CD14-positive monocyte (primary cell): ENCODE results near the gene RHCG. TPM values are rescaled to one million over a fixed set of nuclear protein-coding genes. Genes with fewer than 3 reads are reported as not detected.

ENCODE experiments used
- DNase-seq, 3 donors: peaks; one replicate each; pipeline ENCODE4 v3.0.0-alpha.2; 2011 to 2022
- H2AFZ ChIP-seq: 2 replicates; pipeline ENCODE4 v1.6.0; 2012; ENCODE audit warnings: mild to moderate bottlenecking, low read depth, low read length, inconsistent platforms; ENCODE audit not compliant: insufficient read depth, poor library complexity, severe bottlenecking
- H3K27ac ChIP-seq, 2 donors: 1 replicate in 1 of 2; 2 replicates in 1 of 2; pipeline ENCODE4 v1.5.1; 2012 to 2013; ENCODE audit warnings: low read length in 2 of 2, control low read depth in 1 of 2, inconsistent platforms in 1 of 2, low read depth in 1 of 2, mild to moderate bottlenecking in 1 of 2
- H3K27me3 ChIP-seq, 2 donors: one replicate each; pipeline versions ENCODE4 v1.6.0 to v1.6.1; 2011 to 2013; ENCODE audit warnings: low read length in 2 of 2; ENCODE audit not compliant: control insufficient read depth in 2 of 2, insufficient read depth in 2 of 2
- H3K36me3 ChIP-seq, 2 donors: replicated peaks in 1 of 2; 1 replicate in 1 of 2; 2 replicates in 1 of 2; pipeline versions ENCODE4 v1.5.1 to v1.6.1; 2012 to 2013; ENCODE audit warnings: low read length in 2 of 2, control low read depth in 1 of 2, inconsistent platforms in 1 of 2, mild to moderate bottlenecking in 1 of 2; ENCODE audit not compliant: insufficient read depth in 2 of 2, control insufficient read depth in 1 of 2
- H3K4me1 ChIP-seq, 2 donors: 1 replicate in 1 of 2; 2 replicates in 1 of 2; pipeline versions ENCODE4 v1.5.1 to v1.6.1; 2012 to 2013; ENCODE audit warnings: low read length in 2 of 2, control low read depth in 1 of 2, inconsistent platforms in 1 of 2, mild to moderate bottlenecking in 1 of 2, moderate library complexity in 1 of 2; ENCODE audit not compliant: insufficient read depth in 2 of 2, control insufficient read depth in 1 of 2
- H3K4me2 ChIP-seq: replicated peaks from 2 replicates; pipeline ENCODE3; 2012; ENCODE audit warnings: low read length, moderate library complexity, mild to moderate bottlenecking; ENCODE audit not compliant: poor library complexity, severe bottlenecking; ENCODE audit errors: extremely low read depth
- H3K4me3 ChIP-seq, 3 experiments: fragments of 200-600 bp in 1 of 3; sonication (generic) in 1 of 3; replicated peaks in 1 of 3; 1 replicate in 2 of 3; 2 replicates in 1 of 3; pipeline ENCODE4 v1.5.1; 2011 to 2013; ENCODE audit warnings: low read length in 3 of 3, mild to moderate bottlenecking in 3 of 3, control low read depth in 2 of 3, low read depth in 2 of 3, inconsistent platforms in 1 of 3, moderate library complexity in 1 of 3
- H3K79me2 ChIP-seq: 2 replicates; pipeline ENCODE4 v1.6.0; 2012; ENCODE audit warnings: mild to moderate bottlenecking, control low read depth, inconsistent platforms, low read length, moderate library complexity; ENCODE audit not compliant: insufficient read depth
- H3K9ac ChIP-seq: 2 replicates; pipeline ENCODE4 v1.6.0; 2017; ENCODE audit warnings: low read length, mild to moderate bottlenecking; ENCODE audit not compliant: insufficient read depth, poor library complexity, severe bottlenecking
- H3K9me3 ChIP-seq, 2 donors: replicated peaks in 1 of 2; 1 replicate in 1 of 2; 2 replicates in 1 of 2; pipeline versions ENCODE4 v1.5.1 to v1.6.1; 2012 to 2013; ENCODE audit warnings: low read length in 2 of 2, control low read depth in 1 of 2; ENCODE audit not compliant: control insufficient read depth in 1 of 2, insufficient read depth in 1 of 2
- H4K20me1 ChIP-seq: 2 replicates; pipeline ENCODE4 v1.6.0; 2012; ENCODE audit warnings: mild to moderate bottlenecking, low read length, control low read depth, moderate library complexity; ENCODE audit not compliant: insufficient read depth
- H3K27ac Mint-ChIP-seq, 7 donors: one replicate each; pipeline ENCODE4 v1.8.0; 2020; ENCODE audit warnings: mild to moderate bottlenecking in 7 of 7, mixed read lengths in 7 of 7, moderate library complexity in 6 of 7, inconsistent platforms in 2 of 7
- H3K27me3 Mint-ChIP-seq, 3 donors: one replicate each; pipeline ENCODE4 v1.8.0; 2021 to 2022; ENCODE audit warnings: low read depth in 3 of 3, mild to moderate bottlenecking in 3 of 3, mixed read lengths in 3 of 3, moderate library complexity in 3 of 3, inconsistent platforms in 1 of 3
- H3K36me3 Mint-ChIP-seq, 2 donors: one replicate each; pipeline ENCODE4 v1.8.0; 2020; ENCODE audit warnings: mixed read lengths in 2 of 2, inconsistent platforms in 1 of 2, mild to moderate bottlenecking in 1 of 2
- H3K4me1 Mint-ChIP-seq: one replicate; pipeline ENCODE4 v1.8.0; 2020; ENCODE audit warnings: mild to moderate bottlenecking, mixed read lengths
- H3K4me3 Mint-ChIP-seq, 2 donors: one replicate each; pipeline ENCODE4 v1.8.0; 2020; ENCODE audit warnings: mild to moderate bottlenecking in 2 of 2, mixed read lengths in 2 of 2, moderate library complexity in 1 of 2
- H3K9me3 Mint-ChIP-seq, 7 donors: one replicate each; pipeline ENCODE4 v1.8.0; 2020 to 2022; ENCODE audit warnings: mixed read lengths in 7 of 7, mild to moderate bottlenecking in 6 of 7, moderate library complexity in 6 of 7, inconsistent platforms in 2 of 7
- CTCF ChIP-seq: fragments of 200-600 bp; IDR thresholded peaks from one replicate; pipeline ENCODE4 v1.8.0; 2022; ENCODE audit warnings: antibody characterized with exemption, mild to moderate bottlenecking
- WGBS: methylation state at CpG from one replicate; pipeline ENCODE4 v1.1.5; 2013; ENCODE audit warnings: missing lambda C conversion rate; ENCODE audit not compliant: insufficient coverage; 5-methylcytosine and 5-hydroxymethylcytosine counted together
- intact Hi-C, 2 donors: fragments of 100-400 bp; cut with micrococcal nuclease; formaldehyde crosslinking; loops; one replicate each; pipeline versions ENCODE4 v1.15.0 to v1.15.1; 2023
- polyA plus RNA-seq, 3 donors: library from polyadenylated mRNA; depleted of rRNA in 1 of 3; unstranded in 2 of 3; stranded (reverse) in 1 of 3; fragments of 300-500 nt in 2 of 3; fragments of >200 nt in 1 of 3; fragmentation: Illumina TruSeq in 2 of 3; gene quantifications; 1 replicate in 2 of 3; 2 replicates in 1 of 3; pipeline ENCODE4 v1.2.3, GENCODE V29; 2012 to 2021

Gene RHCG
- polyA plus RNA-seq, 3 donors: not detected

- no peak overlapping the region for H3K27ac ChIP-seq
- no peak overlapping the region for H2AFZ ChIP-seq
- H3K4me3 Mint-ChIP-seq: no peak overlapping the region
- peaks cover 17 to 18% of the 10 kb centered on the region in 2 donors for H3K4me1 ChIP-seq
- H3K9me3 ChIP-seq: no peaks in the 10 kb centered on the region
- no peak overlapping the region for H3K27ac Mint-ChIP-seq
- no peak for DNase-seq
- intact Hi-C loops: no loop called here
- H3K36me3 Mint-ChIP-seq: peaks cover 0 to 2% of the 10 kb centered on the region in 2 donors
- peaks cover 8 to 33% of the 10 kb centered on the region in 2 donors for H3K27me3 ChIP-seq
- peaks cover 24 to 39% (median 33%) of the 10 kb centered on the region in 3 donors for H3K27me3 Mint-ChIP-seq
- H3K9ac ChIP-seq: no peak overlapping the region
- peaks cover 12% of the 10 kb centered on the region for H3K4me1 Mint-ChIP-seq
- no peaks in the 10 kb centered on the region for H4K20me1 ChIP-seq
- H3K79me2 ChIP-seq: no peaks in the 10 kb centered on the region
- no peak overlapping the region for H3K4me3 ChIP-seq
- 100% methylated on average over 1 of the region's 1 CpG for WGBS
- no peaks in the 10 kb centered on the region for H3K36me3 ChIP-seq
- H3K9me3 Mint-ChIP-seq: no peaks in the 10 kb centered on the region
- no peak overlapping the region for H3K4me2 ChIP-seq
- no peak for TF ChIP-seq CTCF
Observed at GRCh38 chr15:89445518-89445917, 50.9 kb downstream of the RHCG start.

DNA sequence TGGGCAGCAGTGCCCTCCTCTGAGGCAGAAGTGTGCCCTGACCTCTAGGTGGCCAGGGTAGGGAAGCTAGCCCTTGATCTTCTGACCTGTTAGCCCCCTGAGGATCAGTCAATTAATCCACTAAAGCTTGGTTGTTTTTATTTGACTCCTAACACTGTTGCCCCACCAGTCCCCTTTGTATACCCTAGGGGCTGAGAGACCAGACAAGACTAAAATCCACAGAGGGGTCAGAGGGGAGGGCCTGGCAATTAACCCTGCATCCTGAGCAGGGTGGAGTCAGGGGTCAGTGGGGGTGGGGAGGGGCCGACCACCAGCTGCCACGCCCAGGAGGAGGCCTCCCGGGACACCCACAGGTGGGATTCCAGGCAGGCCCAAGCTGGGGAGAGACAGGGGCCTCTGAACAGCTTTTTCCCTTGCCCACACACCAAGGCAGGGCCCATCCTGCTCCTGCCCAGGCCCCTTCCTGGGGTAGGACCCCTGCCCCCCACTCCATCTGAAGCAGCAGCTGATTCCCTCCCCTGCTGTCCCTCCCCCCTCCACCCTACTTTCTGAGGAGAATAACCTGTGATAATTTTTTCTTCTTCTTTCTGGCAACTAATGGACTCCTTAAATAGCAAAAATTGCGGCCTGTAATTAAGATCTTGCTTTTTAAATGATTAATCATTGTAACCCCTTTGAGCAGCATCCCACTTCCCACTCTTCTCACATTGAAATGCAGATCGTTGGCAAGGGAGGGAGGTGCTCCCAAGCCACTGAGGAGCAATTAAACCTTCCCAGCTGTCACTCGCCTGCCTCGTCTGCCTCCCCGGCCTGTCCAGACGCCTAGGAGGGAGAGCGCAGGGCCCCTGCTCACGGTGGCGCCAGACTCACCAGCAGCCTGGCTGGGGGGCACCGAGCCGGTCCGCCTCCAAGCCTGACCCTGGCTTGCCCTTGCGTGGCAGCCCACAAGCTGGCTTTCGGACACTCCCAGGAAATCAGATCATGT is 51.9 kb downstream of the RHCG start:
- H2AFZ ChIP-seq: no peak overlapping the region
- H3K79me2 ChIP-seq: no peaks in the 10 kb centered on the region
- no peaks in the 10 kb centered on the region for H3K36me3 ChIP-seq
- H3K27ac Mint-ChIP-seq: no peak overlapping the region
- no peak for TF ChIP-seq CTCF
- H3K9me3 Mint-ChIP-seq: no peaks in the 10 kb centered on the region
- peaks cover 12% of the 10 kb centered on the region for H3K4me1 Mint-ChIP-seq
- H3K4me3 Mint-ChIP-seq: no peak overlapping the region
- no peak overlapping the region for H3K4me2 ChIP-seq
- H3K27me3 Mint-ChIP-seq: peaks cover 15 to 35% (median 25%) of the 10 kb centered on the region in 3 donors
- H3K4me3 ChIP-seq: no peak overlapping the region
- intact Hi-C loops: no loop called here
- H4K20me1 ChIP-seq: no peaks in the 10 kb centered on the region
- H3K9me3 ChIP-seq: no peaks in the 10 kb centered on the region
- no peak overlapping the region for H3K9ac ChIP-seq
- peaks cover 0 to 2% of the 10 kb centered on the region in 2 donors for H3K36me3 Mint-ChIP-seq
- H3K27ac ChIP-seq: no peak overlapping the region
- no peak for DNase-seq
- peaks cover 17 to 18% of the 10 kb centered on the region in 2 donors for H3K4me1 ChIP-seq
- 67% methylated on average over 12 of the region's 17 CpGs for WGBS
- peaks cover 7 to 23% of the 10 kb centered on the region in 2 donors for H3K27me3 ChIP-seq
